Measurements from ENCODE around the gene FUT3.
"Not testable (repeated sequence)": the region's sequence is repeated elsewhere in the genome, so short reads cannot be mapped to it uniquely, and the experiment has no call there.

The FUT3 gene

GRCh38 chr19:5881543-5882299 is 30.5 kb upstream of the FUT3 start:
- H3K27ac ChIP-seq (ENCODE audit: low read depth in 2 of 2, low read length in 2 of 2), result no peak overlapping the region
- H3K36me3 ChIP-seq (ENCODE audit: control insufficient read depth in 2 of 2, insufficient read depth in 2 of 2, low read length in 2 of 2), result no peaks in the 10 kb centered on the region
- peaks cover 9 to 11% of the 10 kb centered on the region in 2 donors for H3K27me3 ChIP-seq (ENCODE audit: control insufficient read depth in 2 of 2, insufficient read depth in 2 of 2, low read length in 2 of 2)
- H3K9ac ChIP-seq (ENCODE audit: low read depth in 1 of 2, low read length in 2 of 2), result no peak overlapping the region
- no peaks in the 10 kb centered on the region for H3K9me3 ChIP-seq (ENCODE audit: control insufficient read depth in 2 of 2, low read length in 2 of 2)
- H3K4me1 ChIP-seq (ENCODE audit: control insufficient read depth in 2 of 2, insufficient read depth in 2 of 2, low read length in 2 of 2), result peaks cover 0 to 5% of the 10 kb centered on the region in 2 donors
- no peak overlapping the region for H3K4me3 ChIP-seq (ENCODE audit: low read length in 2 of 2)

DNA sequence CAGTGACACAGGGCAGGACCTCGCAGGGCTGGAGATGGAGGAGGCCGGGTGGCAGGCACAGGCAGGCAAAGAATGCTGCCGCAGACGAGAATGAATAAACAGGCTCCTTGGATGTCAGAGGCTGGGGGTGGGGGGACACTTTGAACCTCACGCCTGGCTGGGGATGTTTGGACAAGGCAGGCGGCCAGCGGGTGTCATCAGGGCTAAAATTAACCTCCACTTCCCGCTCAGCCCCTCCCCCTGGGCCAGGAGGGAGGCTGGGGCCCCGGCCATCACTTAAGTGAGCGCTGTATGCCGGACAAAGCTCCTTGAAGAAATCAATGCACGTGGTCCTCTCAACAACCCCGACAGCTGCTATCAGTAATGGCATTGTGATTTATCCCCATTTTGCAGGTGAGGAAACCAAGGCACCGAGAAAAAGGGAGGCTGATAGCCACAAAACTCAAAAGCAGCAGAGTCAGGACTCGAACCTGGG is 29.4 kb upstream of the FUT3 start:
- no peak overlapping the region for H3K27ac ChIP-seq (ENCODE audit: low read depth in 2 of 2, low read length in 2 of 2)
- no peak overlapping the region for H3K9ac ChIP-seq (ENCODE audit: low read depth in 1 of 2, low read length in 2 of 2)

GRCh38 chr19:5880196-5880595 is 28.9 kb upstream of the FUT3 start:
- H3K27me3 ChIP-seq (ENCODE audit: control insufficient read depth in 2 of 2, insufficient read depth in 2 of 2, low read length in 2 of 2), result peaks cover 9 to 11% of the 10 kb centered on the region in 2 donors
- H3K9me3 ChIP-seq (ENCODE audit: control insufficient read depth in 2 of 2, low read length in 2 of 2), result no peaks in the 10 kb centered on the region
- H3K4me1 ChIP-seq (ENCODE audit: control insufficient read depth in 2 of 2, insufficient read depth in 2 of 2, low read length in 2 of 2), result peaks cover 0 to 5% of the 10 kb centered on the region in 2 donors
- no peak overlapping the region for H3K4me3 ChIP-seq (ENCODE audit: low read length in 2 of 2)
- H3K36me3 ChIP-seq (ENCODE audit: control insufficient read depth in 2 of 2, insufficient read depth in 2 of 2, low read length in 2 of 2), result no peaks in the 10 kb centered on the region
- no peak overlapping the region for H3K9ac ChIP-seq (ENCODE audit: low read depth in 1 of 2, low read length in 2 of 2)
- no peak overlapping the region for H3K27ac ChIP-seq (ENCODE audit: low read depth in 2 of 2, low read length in 2 of 2)

More for the DNA sequence above, 29.4 kb upstream of the FUT3 start:
- Histone ChIP-seq H3K27me3 (ENCODE audit: control insufficient read depth in 2 of 2, insufficient read depth in 2 of 2, low read length in 2 of 2) (peaks cover 9 to 11% of the 10 kb centered on the region in 2 donors), H3K9me3 (ENCODE audit: control insufficient read depth in 2 of 2, low read length in 2 of 2) (no peaks in the 10 kb centered on the region), H3K36me3 (ENCODE audit: control insufficient read depth in 2 of 2, insufficient read depth in 2 of 2, low read length in 2 of 2) (no peaks in the 10 kb centered on the region), H3K4me3 (ENCODE audit: low read length in 2 of 2) (no peak overlapping the region), H3K4me1 (ENCODE audit: control insufficient read depth in 2 of 2, insufficient read depth in 2 of 2, low read length in 2 of 2) (peaks cover 0 to 5% of the 10 kb centered on the region in 2 donors)

DNA sequence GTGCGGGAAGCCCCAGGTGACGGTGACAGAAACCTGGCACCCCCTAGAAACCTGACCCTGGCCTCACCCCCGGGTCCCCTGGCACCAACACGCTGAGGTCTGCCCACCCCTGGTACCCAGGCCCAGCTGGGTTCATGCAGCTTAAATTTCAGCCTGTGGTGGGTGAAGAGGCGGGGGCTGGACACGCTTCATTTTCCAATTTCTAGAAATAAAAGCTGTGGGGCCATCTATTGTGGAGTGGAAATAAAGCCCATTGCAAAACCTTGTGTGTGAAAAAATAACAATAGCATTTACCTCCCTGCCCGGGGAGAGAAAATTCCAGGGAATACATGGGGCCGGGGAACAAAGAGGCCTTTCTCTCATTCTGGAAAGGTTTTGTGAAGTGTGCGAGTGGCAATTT is 26.6 kb upstream of the FUT3 start:
- H3K27ac ChIP-seq (ENCODE audit: low read depth in 2 of 2, low read length in 2 of 2), result no peak overlapping the region
- H3K4me1 ChIP-seq (ENCODE audit: control insufficient read depth in 2 of 2, insufficient read depth in 2 of 2, low read length in 2 of 2), result peaks cover 0 to 5% of the 10 kb centered on the region in 2 donors
- peaks cover 9 to 11% of the 10 kb centered on the region in 2 donors for H3K27me3 ChIP-seq (ENCODE audit: control insufficient read depth in 2 of 2, insufficient read depth in 2 of 2, low read length in 2 of 2)
- H3K4me3 ChIP-seq (ENCODE audit: low read length in 2 of 2), result no peak overlapping the region
- no peak overlapping the region for H3K9ac ChIP-seq (ENCODE audit: low read depth in 1 of 2, low read length in 2 of 2)
- H3K9me3 ChIP-seq (ENCODE audit: control insufficient read depth in 2 of 2, low read length in 2 of 2), result no peaks in the 10 kb centered on the region
- no peaks in the 10 kb centered on the region for H3K36me3 ChIP-seq (ENCODE audit: control insufficient read depth in 2 of 2, insufficient read depth in 2 of 2, low read length in 2 of 2)

- Histone ChIP-seq H3K9ac (ENCODE audit: low read depth in 1 of 2, low read length in 2 of 2) (no peak overlapping the region), H3K4me3 (ENCODE audit: low read length in 2 of 2) (no peak overlapping the region), H3K36me3 (ENCODE audit: control insufficient read depth in 2 of 2, insufficient read depth in 2 of 2, low read length in 2 of 2) (no peaks in the 10 kb centered on the region), H3K27me3 (ENCODE audit: control insufficient read depth in 2 of 2, insufficient read depth in 2 of 2, low read length in 2 of 2) (peaks cover 8 to 10% of the 10 kb centered on the region in 2 donors), H3K4me1 (ENCODE audit: control insufficient read depth in 2 of 2, insufficient read depth in 2 of 2, low read length in 2 of 2) (peaks cover 0 to 5% of the 10 kb centered on the region in 2 donors), H3K27ac (ENCODE audit: low read depth in 2 of 2, low read length in 2 of 2) (no peak overlapping the region), H3K9me3 (ENCODE audit: control insufficient read depth in 2 of 2, low read length in 2 of 2) (no peaks in the 10 kb centered on the region)
These were observed 26.2 kb upstream of the FUT3 start for GRCh38 chr19:5877427-5877826.

DNA sequence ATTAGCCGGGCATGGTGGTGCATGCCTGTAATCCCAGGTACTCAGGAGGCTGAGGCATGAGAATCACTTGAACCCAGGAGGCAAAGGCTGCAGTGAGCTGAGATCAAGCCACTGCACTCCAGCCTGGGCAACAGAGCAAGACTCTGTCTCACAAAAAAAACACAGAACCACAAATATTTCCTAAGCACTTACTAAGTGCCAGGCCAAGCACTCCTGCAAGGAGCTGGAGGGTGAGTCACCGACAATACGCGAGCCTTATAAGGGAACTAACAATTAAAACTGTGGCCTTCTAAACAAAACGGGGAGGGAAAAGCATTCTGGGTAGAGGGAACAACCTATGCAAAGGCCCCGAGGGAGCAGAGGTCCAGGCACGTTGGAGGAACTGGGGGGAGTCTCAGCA is 23.2 kb upstream of the FUT3 start:
- H3K4me3 ChIP-seq (ENCODE audit: low read length in 2 of 2), result not testable (repeated sequence)

DNA sequence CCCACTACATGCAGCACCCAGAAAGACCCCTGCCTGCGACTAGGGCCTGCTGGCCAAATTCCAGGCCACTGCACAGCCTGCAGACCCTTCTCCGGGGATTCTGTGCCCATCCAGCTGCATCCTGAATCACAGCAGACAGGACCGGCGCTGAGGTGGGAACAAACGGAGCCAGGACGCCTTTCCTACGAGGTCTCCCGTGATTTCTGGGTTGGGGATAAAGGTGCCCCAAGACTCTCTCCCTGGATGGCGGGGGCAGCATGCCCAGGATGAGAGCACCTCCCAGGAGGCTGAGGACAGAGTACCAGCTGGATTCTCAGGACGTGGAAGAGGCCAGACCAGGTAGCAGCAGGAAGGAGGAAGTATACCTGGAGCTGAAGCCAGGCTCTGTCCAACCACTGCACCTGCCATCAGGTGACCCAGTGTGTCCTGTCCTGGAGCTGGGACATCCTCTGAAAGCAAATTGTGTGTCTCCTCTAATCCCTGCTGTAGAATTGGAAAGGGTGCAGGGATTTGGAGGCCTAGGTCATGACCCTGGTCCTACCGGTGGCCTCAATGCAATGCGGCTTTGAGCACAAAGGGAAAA is 22.5 kb upstream of the FUT3 start:
- Histone ChIP-seq H3K4me1 (ENCODE audit: control insufficient read depth in 2 of 2, insufficient read depth in 2 of 2, low read length in 2 of 2) (no peaks in the 10 kb centered on the region), H3K9ac (ENCODE audit: low read depth in 1 of 2, low read length in 2 of 2) (no peak overlapping the region), H3K27ac (ENCODE audit: low read depth in 2 of 2, low read length in 2 of 2) (no peak overlapping the region), H3K9me3 (ENCODE audit: control insufficient read depth in 2 of 2, low read length in 2 of 2) (no peaks in the 10 kb centered on the region), H3K36me3 (ENCODE audit: control insufficient read depth in 2 of 2, insufficient read depth in 2 of 2, low read length in 2 of 2) (no peaks in the 10 kb centered on the region), H3K27me3 (ENCODE audit: control insufficient read depth in 2 of 2, insufficient read depth in 2 of 2, low read length in 2 of 2) (peaks cover under 1 to 2% of the 10 kb centered on the region in 2 donors), H3K4me3 (ENCODE audit: low read length in 2 of 2) (no peak overlapping the region)

More for the DNA sequence above, 23.2 kb upstream of the FUT3 start:
- H3K9ac ChIP-seq (ENCODE audit: low read depth in 1 of 2, low read length in 2 of 2); H3K4me1 ChIP-seq (ENCODE audit: control insufficient read depth in 2 of 2, insufficient read depth in 2 of 2, low read length in 2 of 2); H3K27me3 ChIP-seq (ENCODE audit: control insufficient read depth in 2 of 2, insufficient read depth in 2 of 2, low read length in 2 of 2); H3K9me3 ChIP-seq (ENCODE audit: control insufficient read depth in 2 of 2, low read length in 2 of 2); H3K27ac ChIP-seq (ENCODE audit: low read depth in 2 of 2, low read length in 2 of 2); H3K36me3 ChIP-seq (ENCODE audit: control insufficient read depth in 2 of 2, insufficient read depth in 2 of 2, low read length in 2 of 2): not testable (repeated sequence)

GRCh38 chr19:5870986-5871394 is 19.7 kb upstream of the FUT3 start:
- H3K27ac ChIP-seq (ENCODE audit: low read depth in 2 of 2, low read length in 2 of 2), result no peak overlapping the region
- H3K9me3 ChIP-seq (ENCODE audit: control insufficient read depth in 2 of 2, low read length in 2 of 2), result no peaks in the 10 kb centered on the region
- no peak overlapping the region for H3K4me3 ChIP-seq (ENCODE audit: low read length in 2 of 2)
- no peaks in the 10 kb centered on the region for H3K27me3 ChIP-seq (ENCODE audit: control insufficient read depth in 2 of 2, insufficient read depth in 2 of 2, low read length in 2 of 2)
- H3K4me1 ChIP-seq (ENCODE audit: control insufficient read depth in 2 of 2, insufficient read depth in 2 of 2, low read length in 2 of 2), result no peaks in the 10 kb centered on the region
- H3K36me3 ChIP-seq (ENCODE audit: control insufficient read depth in 2 of 2, insufficient read depth in 2 of 2, low read length in 2 of 2), result no peaks in the 10 kb centered on the region
- no peak overlapping the region for H3K9ac ChIP-seq (ENCODE audit: low read depth in 1 of 2, low read length in 2 of 2)

DNA sequence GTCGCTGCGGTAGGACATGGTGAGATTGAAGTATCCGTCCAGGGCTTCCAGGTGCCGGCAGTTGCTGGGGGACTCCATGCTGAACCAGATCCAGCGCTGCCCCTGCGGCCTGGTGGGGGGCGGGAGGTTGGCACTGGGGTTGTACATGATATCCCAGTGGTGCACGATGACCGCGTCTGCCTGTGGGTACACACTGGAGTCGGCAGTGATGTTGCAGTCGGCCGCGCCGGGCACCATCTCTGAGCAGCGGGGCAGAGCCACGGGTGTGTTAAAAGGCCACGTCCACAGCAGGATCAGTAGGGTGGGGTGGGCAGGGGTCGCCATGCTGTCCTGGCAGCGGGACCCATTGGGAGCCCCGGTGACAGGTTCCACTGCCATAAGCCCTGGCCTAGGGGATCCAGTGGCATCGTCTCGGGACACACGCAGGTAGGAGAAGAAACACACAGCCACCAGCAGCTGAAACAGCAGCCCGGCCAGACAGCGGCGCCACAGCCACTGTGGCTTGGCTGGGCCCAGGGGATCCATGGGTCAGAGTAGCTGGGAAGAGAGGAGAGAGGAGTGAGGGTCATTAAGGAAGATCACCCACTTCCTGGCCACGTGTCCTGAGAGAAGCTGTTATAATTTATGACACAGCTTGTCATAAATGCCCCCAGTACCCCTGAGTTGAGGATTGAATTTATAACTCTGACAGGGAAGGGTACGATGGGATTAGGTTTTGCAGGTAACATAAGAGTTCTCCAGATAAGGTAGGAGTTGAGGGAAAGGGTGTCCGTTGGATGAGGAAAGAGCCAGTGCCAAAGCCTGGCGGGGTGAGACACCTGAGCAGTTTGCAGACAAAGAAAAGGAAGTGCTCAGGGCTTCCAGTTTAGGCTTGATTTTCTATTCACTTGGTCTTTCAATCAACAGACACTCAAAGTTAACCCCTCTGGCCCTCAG is 16.2 kb upstream of the FUT3 start:
- Histone ChIP-seq H3K9ac (ENCODE audit: low read depth in 1 of 2, low read length in 2 of 2) (no peak overlapping the region), H3K4me3 (ENCODE audit: low read length in 2 of 2) (no peak overlapping the region), H3K27me3 (ENCODE audit: control insufficient read depth in 2 of 2, insufficient read depth in 2 of 2, low read length in 2 of 2) (no peaks in the 10 kb centered on the region), H3K9me3 (ENCODE audit: control insufficient read depth in 2 of 2, low read length in 2 of 2) (no peaks in the 10 kb centered on the region), H3K4me1 (ENCODE audit: control insufficient read depth in 2 of 2, insufficient read depth in 2 of 2, low read length in 2 of 2) (no peaks in the 10 kb centered on the region), H3K27ac (ENCODE audit: low read depth in 2 of 2, low read length in 2 of 2) (no peak overlapping the region), H3K36me3 (ENCODE audit: control insufficient read depth in 2 of 2, insufficient read depth in 2 of 2, low read length in 2 of 2) (no peaks in the 10 kb centered on the region)

DNA sequence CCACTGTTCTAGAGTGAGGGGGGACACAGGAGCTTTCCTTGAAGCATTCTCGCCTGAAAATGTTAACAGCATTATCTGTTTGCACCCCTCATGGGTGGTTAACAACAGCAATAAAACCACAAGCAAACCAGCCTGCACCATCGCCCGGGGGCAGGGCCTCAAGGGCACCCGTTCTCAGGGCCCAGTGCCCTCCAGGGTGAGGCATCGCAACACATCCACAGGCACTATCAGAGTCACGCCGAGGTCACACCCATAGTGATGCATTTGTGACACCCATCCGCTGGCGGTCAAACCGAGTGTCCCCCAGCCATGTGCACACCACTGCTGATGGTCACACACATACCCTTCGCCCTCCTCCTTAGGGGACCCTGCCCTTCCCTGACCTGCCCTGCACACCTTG is 14.5 kb upstream of the FUT3 start:
- H3K9ac ChIP-seq (ENCODE audit: low read depth in 1 of 2, low read length in 2 of 2), result no peak overlapping the region

More for the DNA sequence above, 14.5 kb upstream of the FUT3 start:
- no peak overlapping the region for H3K27ac ChIP-seq (ENCODE audit: low read depth in 2 of 2, low read length in 2 of 2)
- H3K27me3 ChIP-seq (ENCODE audit: control insufficient read depth in 2 of 2, insufficient read depth in 2 of 2, low read length in 2 of 2), result no peaks in the 10 kb centered on the region
- H3K9me3 ChIP-seq (ENCODE audit: control insufficient read depth in 2 of 2, low read length in 2 of 2), result no peaks in the 10 kb centered on the region
- no peaks in the 10 kb centered on the region for H3K36me3 ChIP-seq (ENCODE audit: control insufficient read depth in 2 of 2, insufficient read depth in 2 of 2, low read length in 2 of 2)
- H3K4me3 ChIP-seq (ENCODE audit: low read length in 2 of 2), result no peak overlapping the region
- no peaks in the 10 kb centered on the region for H3K4me1 ChIP-seq (ENCODE audit: control insufficient read depth in 2 of 2, insufficient read depth in 2 of 2, low read length in 2 of 2)

All from mucosa of rectum (tissue), 2 donors.